HG03442 (cell line): ENCODE results near the gene HPCA.

Experiments used
- ATAC-seq: cut with Tn5 transposase; IDR thresholded peaks from one replicate; pipeline ENCODE4 v1.9.1; 2021; ENCODE audit warnings: mild to moderate bottlenecking, moderate library complexity; ENCODE audit not compliant: unreplicated experiment

HPCA gene

DNA sequence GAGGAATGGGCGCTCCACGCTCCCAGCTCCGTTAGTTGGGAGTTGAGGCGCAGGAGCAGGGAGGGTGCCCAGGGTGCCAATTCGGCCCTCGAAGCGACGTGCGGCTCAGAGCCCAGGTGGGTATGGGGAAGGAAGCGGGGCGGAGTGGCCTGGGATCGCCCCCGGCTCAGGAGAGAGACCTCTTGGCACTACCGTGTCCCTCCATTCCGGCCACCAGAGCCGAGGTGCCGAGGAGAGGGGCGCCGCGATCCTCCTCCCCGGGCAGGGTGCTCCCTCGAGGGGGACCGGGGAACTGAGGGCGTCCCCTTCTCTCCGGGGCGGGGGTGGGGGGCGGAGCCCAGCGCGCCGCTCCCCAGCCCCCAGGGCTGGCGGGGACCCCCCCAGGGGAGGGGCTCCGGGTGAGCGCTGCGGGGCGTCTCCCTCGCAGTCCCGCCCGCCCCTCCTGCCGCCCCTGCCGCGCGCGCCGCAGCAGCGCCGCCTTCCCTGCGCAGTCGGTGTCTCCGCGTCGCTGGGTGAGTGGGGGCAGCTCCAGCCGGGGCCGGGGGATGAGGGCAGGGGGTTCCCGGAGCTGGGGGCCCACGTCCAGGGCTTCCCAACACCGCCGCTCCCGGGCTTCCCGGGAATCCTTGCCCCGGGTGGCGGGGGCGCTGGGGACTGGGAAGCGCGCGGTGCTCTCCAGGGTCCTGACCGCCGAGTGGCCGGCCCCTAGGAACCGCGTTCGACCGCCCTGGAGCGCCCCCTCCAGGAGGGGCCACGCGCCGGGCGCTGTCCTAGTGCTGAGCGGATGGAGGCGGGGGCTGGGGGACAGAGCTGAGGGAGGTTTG lies at the start of gene HPCA:
Gene HPCA, plus strand, starts transcription at position 488 of the 824 bp plus-strand sequence. CDS start 2,408 bp downstream, outside the sequence.
- no peak for ATAC-seq

DNA sequence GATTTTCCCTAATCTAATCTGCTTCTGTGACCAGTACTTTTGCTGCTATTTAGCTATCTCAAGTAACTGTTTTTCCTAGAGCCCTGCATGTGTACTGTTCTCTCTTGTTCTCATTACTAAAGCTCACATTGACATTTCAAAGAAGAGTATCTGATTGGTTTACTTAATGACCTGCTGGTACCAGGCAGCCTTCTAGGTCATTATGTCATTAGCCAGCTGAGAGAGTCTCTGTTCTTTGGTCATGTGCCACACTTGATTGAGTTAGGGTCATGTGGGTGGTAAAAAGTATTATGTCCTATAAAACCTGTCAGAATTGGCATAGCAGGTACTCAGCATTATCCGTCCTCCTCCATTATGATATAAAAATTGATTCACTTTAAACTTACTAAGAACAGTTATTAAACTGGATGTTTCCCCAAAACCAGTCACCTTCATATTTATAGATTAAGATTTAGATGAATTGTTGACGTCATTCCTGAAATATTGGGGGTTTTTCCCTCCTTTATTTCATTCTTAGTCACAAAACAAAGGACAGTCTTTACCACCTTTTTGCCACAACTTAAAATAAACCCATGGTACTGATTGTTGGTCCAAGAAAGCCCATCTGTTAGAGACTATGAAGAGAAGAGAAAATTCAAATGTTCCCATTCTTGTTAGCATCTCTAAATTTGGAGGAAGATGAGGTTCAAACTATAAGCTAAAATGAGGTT lies 37.8 kb upstream of the HPCA start:
- no peak for ATAC-seq

DNA sequence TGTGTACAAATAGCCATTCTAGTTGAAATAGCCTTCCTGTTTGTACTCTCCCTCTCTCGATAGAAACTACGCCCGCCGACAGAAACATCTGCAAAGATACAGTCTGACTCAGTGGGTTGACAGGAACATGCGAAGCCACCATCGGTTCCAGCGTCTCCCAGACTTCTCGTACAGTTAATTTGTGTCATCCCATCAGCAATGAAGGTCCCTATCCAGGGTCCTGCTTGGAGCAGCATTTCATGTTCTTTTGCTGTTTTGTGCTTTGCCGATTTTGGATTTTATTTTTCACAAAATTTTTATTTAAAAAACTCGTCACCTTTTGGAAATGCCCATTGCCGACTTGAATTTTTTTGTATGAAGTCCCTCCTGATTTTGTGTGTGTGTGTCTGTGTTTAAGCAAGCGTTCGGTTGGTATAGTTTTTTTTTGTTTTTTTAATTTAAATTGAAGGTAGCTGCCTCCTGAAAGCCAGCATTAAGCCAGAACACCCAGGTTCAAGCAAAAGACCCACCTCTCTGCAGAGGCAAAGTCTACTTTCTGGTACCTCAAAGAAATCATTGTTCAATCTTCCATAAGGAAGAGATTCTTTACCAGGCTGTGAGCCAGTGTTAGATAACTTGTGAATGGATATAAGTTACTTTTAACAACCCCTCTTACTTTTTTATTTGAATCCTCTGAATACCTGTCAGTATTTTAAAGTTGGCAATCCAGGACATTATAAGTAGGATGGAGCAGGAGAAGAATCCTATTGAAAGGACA lies 30.3 kb upstream of the HPCA start:
- ATAC-seq, result no peak

DNA sequence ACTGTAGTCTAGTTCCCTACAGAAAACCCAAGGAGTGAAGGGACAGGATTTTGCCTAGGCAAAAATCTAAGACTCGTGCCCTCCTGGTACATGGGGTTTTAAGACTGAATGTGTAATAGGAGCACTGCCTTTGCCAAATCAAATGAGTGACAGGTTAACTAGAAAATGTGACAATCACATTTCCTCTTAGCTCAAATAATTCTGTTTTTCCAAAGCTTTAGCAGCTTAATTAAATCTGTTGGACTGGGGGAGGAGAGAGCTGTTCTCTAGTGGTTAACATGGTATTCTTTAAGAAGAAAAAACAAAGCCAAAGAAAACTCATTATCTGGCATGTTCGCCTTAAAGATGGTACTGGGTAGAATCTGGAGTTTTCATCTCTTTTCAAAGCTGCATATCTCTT lies 28.2 kb upstream of the HPCA start:
- ATAC-seq, result no peak

DNA sequence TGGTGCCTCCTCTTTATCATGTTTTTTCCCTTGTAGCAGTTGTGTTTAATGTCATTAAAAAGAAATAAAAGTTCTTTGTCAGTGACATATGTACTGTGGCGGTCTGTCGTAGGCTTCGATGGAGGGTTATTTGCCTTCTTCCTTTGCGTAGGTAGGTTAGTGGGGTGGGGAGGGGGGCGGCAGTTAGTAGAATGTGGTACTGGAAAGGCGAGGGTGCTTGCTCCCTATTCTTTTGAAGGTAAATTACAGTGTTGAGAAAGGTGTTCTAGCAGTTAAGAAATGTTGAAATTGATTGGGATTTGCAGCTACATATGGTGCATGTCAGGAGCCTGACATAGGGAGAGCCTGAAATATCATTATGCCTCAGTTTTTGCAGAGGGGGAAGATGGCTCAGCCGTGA lies 27.5 kb upstream of the HPCA start:
- ATAC-seq, result no peak

DNA sequence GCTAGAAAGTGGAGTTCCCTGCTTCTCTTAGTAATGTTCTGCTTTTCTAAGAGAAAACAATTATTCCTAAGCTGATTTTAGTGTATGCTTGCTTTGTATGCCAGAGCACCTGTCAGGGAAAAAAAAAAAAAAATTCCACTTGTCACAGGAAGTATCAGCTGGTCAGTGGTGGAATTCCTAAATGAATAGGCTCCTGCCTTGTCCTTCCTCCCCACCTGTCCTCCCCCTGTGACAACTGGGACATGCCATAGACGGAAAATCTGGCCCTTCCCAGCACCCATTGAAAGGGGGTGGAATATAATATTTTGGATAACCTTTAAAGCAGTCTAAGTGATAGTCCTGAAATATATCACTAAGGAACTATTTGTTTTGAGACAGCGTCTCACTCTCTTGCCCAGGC lies 26.4 kb upstream of the HPCA start:
- ATAC-seq, result no peak

DNA sequence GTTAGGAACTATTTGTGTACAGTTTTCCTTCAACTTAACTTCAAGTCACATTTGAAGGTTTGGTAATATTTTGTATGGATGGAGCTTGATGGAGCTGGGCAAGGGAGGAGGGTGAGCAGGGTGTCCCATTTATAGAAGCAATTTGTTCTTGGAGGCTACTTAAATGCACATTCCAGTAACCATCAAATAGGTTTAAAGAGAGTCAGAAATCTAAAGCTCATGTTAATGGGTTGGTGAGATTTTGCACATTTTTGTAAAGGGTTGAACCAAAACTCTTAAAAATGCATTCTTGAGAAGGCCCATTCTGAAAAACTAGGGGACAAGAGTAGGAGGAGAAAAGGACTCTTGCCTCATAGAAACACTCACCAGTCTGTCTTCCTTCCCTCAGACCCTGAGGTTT lies 25.7 kb upstream of the HPCA start:
- no peak for ATAC-seq

DNA sequence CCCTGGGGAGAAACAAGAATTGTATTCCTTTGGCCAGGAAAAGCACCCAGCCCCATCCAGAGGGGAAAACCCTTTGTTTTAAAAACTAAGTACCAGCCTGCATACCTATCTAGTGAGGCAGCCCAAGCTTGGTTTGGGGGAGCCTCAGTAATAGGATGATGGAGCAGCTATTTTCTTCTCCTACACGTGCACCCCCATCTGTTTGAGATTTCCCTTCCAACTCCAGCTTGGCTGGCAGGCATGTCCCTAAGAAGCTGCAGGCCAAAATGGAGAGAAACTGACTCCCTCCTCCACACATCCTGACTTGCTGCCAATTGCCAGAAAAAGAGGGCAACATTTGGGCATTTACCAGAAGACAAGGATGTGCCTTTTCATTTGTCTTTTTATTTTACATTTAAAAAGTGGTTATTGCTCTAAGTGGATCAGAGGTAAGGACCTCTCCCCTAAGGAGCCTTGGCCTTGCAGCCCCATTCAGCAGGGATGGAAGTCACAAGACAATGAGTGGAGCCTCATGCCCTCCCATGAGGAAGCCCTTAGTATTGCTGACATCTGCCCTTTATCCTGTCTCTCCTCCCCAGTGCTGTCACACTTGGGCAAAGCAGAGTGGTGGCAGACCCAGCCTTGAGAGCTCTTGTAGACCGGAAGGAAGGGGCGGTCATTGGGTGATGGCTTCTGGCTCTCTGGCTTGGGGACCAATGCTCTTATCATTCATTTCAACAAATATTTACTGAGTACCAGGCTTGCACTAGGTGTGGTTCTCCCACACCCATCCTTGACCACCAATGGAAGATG lies 24.2 kb upstream of the HPCA start:
- ATAC-seq, result no peak

DNA sequence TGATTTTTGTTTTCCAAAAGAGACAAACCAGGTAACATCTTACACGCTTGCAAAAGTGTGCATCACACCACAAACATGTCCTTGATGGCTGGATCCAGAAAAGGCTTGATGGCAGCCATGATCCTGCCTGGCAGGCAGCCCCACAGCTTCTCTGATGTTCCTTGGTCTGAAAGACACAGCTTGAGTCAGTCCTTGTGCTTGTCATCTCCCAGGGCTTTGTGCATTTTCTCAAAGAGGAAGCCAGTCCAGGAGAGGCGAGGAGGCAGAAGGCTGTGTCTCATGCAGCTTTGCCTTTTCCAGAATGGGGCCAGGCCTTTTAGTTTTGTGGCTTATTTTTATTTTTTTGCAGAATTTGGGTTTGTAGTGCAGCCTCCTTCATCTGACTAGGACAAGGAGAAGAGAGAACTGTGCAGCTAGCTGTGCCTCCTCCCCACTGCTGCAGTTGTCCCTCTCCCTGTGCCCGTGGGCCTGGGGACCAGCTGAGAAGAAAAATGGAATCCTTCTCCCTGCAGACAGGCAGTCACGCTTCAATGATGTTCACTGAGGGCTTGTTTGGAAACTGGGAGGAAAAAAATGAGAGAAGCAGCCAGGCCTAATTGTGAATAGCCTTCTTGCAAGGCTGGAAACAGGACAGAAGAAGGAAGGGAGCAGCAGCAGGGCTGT lies 22.9 kb upstream of the HPCA start:
- ATAC-seq, result no peak

DNA sequence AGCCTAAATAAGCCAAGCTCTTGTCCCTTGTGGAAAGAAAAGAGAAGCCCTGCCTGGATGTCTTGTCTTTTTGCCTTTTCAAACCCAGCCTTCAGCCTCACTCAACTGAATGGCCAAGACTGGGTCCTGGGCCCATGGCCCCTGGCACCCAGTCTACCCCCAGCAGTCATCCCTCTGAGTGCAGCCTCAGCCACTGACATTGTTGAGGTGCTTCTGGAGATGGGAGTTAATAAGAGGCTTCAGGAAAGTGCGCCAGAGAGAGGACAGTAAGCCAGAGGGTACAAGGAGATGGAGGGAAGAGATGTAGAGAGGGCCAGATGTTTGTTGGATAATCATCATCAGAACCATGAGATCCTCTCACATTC lies 22.4 kb upstream of the HPCA start:
- no peak for ATAC-seq

DNA sequence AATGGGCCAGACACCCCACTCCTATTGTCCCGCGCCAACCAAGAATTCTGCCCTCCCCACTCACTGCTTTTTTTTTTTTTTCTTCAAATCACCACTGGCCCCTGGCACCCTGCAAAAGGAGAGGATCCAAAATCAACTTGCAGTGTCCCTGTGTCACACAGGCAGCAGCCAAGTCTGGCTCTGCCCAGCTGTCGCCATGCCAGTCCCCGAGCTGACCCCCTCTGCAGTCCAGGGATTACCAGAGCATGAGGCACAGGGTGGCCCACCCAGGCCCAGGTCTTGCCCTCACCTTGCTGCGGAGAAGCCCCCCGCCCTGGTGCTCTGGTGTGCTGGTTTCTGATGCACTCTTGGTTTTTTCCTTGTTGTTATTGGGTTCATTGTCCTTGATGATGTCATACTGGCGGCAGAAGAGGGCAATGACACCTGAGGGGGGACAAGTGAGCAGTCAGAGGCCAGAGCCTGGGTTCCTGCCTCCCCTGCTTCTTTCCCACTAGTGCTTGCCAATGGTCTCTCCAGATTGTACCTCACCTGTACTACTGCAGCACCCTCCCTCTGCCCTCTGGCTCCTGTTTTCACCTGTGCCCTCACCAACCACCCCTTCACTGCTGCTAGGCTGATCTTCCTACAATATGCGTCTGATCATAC lies 21.8 kb upstream of the HPCA start:
- ATAC-seq, result no peak

DNA sequence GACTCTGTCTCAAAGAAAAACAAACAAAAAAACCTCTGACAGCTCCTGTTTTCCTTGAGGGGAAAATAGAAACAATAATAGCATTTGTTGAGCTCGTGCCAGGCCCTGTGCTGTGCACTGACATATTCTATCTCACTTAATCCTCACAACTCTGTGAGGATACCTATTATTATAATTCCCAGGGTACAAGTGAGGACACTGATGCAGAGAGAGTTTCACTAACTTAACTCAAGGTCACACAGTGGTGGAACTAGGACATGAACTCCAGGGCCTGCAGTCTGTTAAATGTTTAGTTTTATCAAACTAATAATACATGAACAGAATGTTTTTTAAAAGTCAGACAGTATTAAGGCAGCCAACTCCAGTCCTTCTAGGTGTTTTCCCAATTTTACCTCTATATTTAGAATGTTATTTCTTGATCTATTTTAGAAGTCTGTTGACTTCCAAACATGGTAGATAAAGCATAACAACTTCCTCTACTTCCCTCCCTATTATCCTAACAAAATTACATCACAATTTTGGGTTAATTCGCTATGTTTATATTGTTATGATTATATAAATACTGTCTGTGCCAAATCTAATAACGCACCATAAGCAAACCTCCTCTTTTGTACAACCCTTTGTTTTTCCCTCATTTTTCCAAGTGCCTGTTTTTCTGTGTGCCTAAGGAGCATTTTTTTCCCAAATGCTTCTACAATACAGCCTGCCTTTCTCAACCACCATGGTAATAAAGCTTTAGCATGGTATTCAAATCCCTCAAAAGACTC lies 20.5 kb upstream of the HPCA start:
- ATAC-seq, result no peak

DNA sequence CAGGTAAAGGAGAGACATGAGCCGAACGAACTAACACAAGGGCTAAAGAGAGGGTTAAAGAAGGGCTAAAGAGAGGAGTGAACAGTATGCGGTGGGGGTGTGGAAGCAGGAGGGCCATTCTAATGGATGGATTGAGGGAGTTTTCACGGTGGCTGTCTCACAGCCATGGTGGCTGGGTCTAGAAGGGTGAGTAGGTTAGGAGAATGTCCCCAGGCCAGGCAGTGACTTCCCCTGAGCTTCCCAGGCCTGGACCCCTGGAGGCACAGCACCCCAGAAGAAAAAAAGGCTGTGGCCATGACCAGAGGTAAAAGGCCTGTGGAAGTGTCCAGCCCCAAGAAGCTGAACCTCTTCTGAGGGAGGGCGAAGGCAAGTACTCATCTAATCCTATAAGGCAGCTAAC lies 19.1 kb upstream of the HPCA start:
- no peak for ATAC-seq

DNA sequence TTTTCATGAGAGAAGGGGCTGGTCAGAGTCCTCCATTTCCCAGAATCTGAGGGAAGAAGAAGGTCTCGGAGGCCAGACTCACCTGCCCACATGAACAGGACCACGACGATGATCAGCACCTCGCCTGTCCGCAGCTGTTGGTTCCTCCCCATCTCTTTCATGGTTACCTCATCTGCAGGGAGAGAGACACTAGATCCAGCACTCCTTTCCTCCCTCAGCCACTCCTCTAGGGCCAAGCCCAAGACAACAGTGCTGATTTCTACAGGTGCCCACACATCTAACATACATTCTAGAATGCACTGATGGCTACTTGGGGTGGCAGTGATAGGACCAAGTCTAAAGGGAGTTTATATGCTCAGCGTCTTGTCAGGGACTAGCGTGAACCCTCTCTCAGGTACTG lies 18.6 kb upstream of the HPCA start:
- ATAC-seq, result no peak

DNA sequence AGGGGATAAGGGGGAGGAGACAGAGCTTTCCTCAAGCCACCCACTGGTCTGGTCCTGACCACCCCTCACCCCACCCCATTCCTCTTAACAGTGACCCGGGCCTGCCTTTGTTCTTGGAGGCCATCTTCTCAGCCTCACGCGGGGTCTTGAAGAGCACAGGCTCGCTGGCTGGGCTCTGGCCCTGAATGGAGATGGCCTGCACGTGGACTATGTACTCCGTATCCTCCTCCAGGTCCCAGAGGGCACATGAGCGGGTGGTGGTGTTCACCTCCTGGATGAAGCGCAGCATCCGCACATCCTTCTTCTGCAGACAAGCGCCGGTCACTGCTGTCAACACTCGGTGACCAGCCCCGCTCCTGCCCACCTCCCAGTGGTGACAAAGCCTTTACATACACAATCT lies 18.2 kb upstream of the HPCA start:
- no peak for ATAC-seq

DNA sequence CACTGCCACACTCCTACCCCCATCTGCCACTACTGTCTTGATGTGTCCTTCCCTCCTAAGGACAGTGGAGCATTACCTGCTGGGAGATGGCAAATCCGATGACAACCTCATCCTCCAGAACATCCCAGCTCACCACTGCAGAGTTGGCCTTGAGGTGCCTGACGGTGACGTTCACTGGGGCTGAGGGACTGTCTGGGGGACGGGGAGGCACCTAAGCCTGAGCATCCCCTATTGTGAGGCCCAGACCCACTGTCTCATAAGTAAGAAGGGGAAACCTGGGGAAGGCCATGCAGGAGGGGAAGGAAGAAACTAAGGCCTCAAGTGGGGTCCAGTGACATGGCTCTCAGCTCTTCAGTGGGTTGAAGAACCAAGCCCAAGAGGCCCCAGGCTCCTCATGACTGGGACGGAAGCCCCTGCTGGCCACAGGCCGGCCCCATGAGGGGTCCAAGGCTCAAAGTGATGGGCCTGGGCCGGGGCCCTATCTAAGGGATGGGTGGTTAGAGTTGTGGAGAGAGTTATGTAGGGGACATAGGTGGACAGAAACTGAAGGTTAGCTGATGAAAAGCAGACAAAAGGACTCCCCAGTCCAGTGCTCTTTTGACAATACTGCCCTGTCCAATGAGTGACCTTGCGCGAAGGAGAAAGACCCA lies 17.4 kb upstream of the HPCA start:
- no peak for ATAC-seq

DNA sequence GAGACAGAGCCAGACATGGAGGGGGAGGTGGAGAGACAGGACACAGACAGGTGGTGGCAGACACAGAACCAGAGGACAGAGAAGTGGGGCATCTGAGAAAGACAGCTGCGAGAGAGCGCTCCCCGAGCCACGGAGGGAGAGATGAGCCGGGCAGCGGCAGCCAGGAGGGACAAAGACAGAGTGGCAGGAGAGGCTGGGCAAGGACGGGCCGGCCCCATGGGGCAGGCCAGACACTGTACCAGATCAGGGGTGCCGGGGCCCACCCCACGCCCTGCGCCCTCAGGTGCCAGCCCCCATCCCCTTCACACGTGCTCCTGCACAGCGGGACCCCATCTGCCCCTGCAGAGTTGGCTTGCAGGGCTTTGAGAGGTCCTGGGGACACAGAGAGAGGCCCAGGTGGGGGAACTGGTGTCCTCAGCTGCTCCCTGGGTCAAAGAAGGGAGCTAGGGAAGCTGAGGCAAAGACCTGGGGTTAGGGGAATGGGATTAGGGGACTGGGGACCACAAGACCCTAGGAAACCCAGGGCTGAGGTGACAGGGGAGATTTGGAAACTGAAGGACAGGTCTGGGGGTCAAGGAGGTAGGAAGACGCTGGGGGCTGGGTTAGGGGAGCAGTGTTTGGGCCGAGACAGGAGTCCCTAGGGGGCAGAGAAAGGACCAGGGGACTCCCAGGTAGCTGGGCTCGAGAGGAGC lies 16.2 kb upstream of the HPCA start:
- no peak for ATAC-seq
